Esophagus squamous epithelium (tissue), 4 donors: ENCODE measurements around the gene CIB4.

ENCODE experiments used
- POLR2A ChIP-seq, 4 donors: fragments of 450-650 bp; IDR thresholded peaks; one replicate each; pipeline ENCODE4 v1.6.1; 2017; ENCODE audit warnings: antibody characterized with exemption in 4 of 4, mild to moderate bottlenecking in 4 of 4, moderate library complexity in 3 of 4
- TF ChIP-seq, protein P1 (sequence below), 6 experiments: fragments of 450-650 bp in 4 of 6; fragments of 200-600 bp in 2 of 6; sonication (generic) in 2 of 6; IDR thresholded peaks; one replicate each; pipeline ENCODE4 v1.5.1; 2016 to 2019; ENCODE audit warnings: antibody characterized with exemption in 6 of 6, mild to moderate bottlenecking in 4 of 6, moderate library complexity in 4 of 6

DNA sequence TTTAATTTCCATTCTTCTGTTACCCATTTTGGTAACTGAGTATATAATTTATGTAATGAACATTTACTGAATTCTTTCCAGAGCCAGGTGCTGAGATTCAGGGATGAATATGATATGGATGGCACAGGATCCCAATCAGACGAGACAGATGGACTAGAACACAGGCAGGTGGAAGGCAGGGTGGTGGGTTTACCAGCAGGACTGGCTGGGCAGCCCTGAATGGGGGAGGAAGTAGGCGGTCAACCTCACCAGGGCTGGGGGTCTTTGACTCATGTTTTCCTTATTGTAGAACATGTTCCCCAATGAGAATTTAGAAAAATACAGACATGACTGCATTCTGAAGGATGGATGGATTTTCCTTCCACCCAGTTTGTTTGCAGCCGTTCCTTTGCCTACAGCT lies 80.3 kb downstream of the CIB4 start:
- TF ChIP-seq, protein P1, sequence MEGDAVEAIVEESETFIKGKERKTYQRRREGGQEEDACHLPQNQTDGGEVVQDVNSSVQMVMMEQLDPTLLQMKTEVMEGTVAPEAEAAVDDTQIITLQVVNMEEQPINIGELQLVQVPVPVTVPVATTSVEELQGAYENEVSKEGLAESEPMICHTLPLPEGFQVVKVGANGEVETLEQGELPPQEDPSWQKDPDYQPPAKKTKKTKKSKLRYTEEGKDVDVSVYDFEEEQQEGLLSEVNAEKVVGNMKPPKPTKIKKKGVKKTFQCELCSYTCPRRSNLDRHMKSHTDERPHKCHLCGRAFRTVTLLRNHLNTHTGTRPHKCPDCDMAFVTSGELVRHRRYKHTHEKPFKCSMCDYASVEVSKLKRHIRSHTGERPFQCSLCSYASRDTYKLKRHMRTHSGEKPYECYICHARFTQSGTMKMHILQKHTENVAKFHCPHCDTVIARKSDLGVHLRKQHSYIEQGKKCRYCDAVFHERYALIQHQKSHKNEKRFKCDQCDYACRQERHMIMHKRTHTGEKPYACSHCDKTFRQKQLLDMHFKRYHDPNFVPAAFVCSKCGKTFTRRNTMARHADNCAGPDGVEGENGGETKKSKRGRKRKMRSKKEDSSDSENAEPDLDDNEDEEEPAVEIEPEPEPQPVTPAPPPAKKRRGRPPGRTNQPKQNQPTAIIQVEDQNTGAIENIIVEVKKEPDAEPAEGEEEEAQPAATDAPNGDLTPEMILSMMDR (IDR thresholded peaks at IDR 0.05) = no peak
- no peak for TF ChIP-seq POLR2A (IDR thresholded peaks at IDR 0.05)
